Measurements from ENCODE around the gene KCNT1.

KCNT1 gene

DNA sequence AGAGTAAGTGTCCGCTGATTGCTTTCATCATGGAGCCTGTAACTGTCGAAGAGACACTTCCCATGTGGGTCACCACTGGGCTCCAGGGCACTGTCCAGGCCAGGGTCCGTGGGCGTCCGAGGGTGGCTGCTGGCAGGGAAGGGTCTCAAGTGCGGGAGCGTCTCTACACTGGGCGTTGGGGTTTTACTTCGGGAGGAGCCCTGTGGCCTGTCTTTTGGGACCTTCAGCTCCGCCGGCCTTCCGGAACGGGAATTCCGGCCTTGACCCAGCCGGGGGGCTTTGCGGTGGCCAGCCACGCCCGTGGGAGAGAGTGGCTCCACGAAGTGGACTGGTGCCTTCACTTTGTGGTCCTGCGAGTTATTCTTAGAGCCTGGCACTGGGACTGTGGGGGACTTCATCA is 119.1 kb downstream of the KCNT1 start:
- no peak for DNase-seq (ENCODE audit: low read depth)

GRCh38 chr9:135821733-135822373 is 119.9 kb downstream of the KCNT1 start:
- DNase-seq (ENCODE audit: low read depth) = no peak

GRCh38 chr9:135822374-135822755 is 120.4 kb downstream of the KCNT1 start:
- no peak for DNase-seq (ENCODE audit: low read depth)

DNA sequence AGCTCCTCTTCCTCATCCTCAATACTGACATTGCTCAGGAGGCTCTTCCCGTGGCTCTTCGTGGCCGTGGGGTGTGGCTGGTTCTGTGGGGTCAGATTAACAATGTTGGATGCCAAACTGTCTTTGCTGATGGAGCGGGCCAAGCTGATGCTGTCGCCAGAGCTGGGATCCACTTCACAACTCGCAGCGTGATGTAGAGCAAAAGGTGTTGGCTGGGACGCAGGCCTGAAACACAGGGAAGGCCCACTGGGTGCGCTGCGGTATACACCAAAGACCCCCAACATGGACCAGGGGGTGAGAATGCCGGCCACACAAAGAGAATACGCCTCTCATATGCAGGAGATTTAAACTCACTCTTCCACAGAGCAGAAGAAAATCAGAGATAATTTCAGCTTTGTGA is 121.1 kb downstream of the KCNT1 start:
- no peak for DNase-seq (ENCODE audit: low read depth)

DNA sequence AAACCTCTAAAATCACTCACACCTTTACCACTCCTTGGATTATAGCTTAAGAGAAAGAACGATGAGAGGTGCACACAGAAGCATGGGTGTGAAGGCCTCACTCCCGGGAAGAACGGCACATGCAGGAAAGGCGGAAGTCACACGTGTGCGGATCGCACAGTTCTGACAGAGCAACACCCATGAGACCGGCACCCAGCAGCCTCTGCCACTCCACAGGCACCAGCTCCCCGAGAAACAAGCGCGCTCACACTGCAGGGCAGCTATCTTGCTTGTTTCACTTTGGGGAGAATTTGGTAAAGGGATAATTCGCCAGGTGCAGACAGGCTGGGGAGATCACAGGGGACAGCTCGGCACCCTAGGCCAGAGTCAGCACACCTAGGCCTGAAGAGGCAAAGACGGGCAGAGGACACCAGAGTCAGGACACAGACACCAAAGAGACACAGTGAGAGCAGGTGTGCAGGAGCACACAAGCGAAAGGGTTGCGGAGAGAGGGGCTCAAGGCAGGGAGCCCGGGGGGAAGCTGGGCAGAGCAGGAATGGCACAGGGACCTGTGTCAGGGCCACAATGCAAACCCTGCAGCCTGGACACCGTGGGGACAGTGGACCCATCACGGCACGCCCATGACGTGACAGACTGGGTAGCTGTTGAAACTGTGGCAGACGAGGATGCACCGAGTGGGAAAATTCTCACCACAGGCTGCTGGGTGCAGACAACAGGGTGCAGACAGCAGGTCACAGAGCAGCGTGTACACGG is 123.6 kb downstream of the KCNT1 start:
- no peak for DNase-seq (ENCODE audit: low read depth)

DNA sequence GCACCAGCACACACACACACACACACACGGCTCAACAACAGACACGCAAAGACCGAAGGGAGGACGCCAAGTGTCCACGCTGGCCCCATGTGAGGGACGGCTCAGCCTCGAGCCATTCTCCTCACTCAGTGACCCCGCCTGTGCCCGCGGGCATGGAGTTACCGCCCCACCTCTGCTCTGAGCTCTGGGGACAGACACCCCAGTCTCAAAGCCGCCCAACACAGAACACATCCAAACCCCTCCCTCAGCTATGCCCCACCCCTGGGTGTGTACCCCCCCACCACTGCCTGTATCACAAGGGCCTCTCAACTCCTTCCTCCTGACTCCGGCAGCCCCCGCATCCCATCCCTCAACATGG is 124.2 kb downstream of the KCNT1 start:
- no peak for DNase-seq (ENCODE audit: low read depth)

GRCh38 chr9:135827301-135827700 is 125.3 kb downstream of the KCNT1 start:
- DNase-seq (ENCODE audit: low read depth) = no peak

GRCh38 chr9:135827866-135828580 is 126.0 kb downstream of the KCNT1 start:
- no peak for DNase-seq (ENCODE audit: low read depth)

GRCh38 chr9:135828656-135829055 is 126.7 kb downstream of the KCNT1 start:
- DNase-seq (ENCODE audit: low read depth) = no peak

DNA sequence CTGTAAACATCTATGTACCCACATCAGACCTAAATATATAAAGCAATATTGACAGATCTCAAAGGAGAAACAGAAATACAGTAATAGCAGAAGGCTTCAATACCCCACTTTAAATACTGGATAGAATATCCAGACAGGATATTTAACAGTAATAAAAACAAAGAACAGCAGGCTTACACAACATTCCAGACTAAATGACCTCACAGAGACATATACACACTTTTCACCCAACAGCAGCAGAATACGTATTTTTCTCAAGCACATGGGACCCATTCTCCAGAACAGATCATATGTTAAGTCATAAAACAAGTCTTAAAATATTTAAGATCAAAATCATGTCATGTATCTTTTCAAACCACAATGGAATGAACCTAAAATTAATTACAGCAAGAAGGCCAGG is 128.5 kb downstream of the KCNT1 start:
- no peak for DNase-seq (ENCODE audit: low read depth)

GRCh38 chr9:135833864-135834263 is 131.9 kb downstream of the KCNT1 start:
- no peak for DNase-seq (ENCODE audit: low read depth)

GRCh38 chr9:135835131-135835530 is 133.1 kb downstream of the KCNT1 start:
- DNase-seq (ENCODE audit: low read depth) = no peak

GRCh38 chr9:135839516-135839915 is 137.5 kb downstream of the KCNT1 start:
- DNase-seq (ENCODE audit: low read depth) = no peak

DNA sequence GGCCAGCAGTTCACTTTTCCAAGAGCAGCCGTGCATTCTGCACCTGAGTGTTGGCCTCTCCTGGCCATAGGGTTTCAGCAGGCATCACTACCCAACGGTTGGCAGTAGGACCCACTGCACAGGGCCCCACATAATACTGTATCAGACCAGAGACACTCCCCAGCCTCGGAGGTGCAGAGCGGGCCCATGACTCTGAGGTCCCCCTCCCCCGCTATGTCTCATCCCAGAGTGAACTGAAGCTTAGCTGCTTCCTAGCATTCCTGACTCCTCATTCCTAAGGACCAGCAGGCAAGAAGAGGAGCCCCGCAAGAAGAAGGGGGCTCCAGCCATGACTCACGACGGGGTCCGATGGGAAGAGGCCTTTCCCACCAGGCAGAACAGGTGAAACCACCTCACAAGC is 138.1 kb downstream of the KCNT1 start:
- DNase-seq (ENCODE audit: low read depth) = no peak

GRCh38 chr9:135840539-135840938 is 138.6 kb downstream of the KCNT1 start:
- DNase-seq (ENCODE audit: low read depth) = no peak

All from activated T-cell treated with anti-CD3 and anti-CD28 coated beads for 48 hours (primary cell).